ENCODE results near the gene C6orf120. TPM values are rescaled to one million over a fixed set of nuclear protein-coding genes. Genes with fewer than 3 reads are reported as not detected.

Gene C6orf120
- polyA plus RNA-seq (ENCODE audit: insufficient read length) = 27.2 TPM

GRCh38 chr6:169701954-169702839 is at the start of gene C6orf120, which contains the start of gene WDR27:
Gene C6orf120 (plus strand): TSS chr6:169702126. CDS start chr6:169702460, 334 bp downstream.
Gene WDR27 (minus strand): TSS chr6:169702029. CDS start chr6:169689005, 13,024 bp downstream.
- DNase-seq (ENCODE audit: low read depth) = peak; percentile 90

DNA sequence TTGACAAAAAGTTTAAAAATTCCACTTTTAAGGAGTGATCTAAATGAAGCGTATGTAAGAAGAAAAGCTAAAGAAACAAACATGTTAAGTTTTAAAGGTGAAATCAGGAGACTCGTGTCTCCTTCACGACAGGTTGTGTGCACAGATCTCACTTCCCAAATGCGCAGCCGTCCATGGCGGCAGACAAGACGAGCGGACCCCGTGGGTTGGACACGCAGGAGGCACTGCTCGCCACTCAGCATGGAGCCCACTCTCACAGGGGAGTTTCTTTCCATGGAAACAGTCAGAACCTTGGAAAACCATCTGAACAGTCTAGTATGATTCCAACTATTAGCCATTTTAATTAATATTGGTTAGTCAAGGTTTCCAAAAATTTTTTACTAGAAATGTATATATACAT is 49.0 kb upstream of the C6orf120 start:
- no peak for DNase-seq (ENCODE audit: low read depth)

DNA sequence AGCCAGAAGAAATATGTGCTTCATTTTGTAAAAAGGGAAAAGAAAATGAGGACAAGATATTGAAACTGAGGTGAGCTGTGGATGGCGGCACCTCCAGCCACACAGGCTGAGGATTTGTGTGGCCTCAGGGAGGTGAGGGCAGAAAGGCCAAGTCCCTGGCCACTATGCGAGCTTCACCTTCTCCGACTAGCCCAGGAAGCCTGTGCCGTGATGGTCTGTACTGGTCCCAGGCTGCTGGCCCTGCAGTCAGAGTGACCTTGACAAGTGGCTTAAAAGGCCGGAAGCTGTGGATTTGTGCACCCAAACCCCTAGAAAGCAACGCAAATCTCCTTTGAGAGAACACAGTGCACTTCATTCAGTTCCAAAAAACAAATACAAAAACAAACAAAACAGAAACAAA is 48.2 kb upstream of the C6orf120 start:
- no peak for DNase-seq (ENCODE audit: low read depth)

DNA sequence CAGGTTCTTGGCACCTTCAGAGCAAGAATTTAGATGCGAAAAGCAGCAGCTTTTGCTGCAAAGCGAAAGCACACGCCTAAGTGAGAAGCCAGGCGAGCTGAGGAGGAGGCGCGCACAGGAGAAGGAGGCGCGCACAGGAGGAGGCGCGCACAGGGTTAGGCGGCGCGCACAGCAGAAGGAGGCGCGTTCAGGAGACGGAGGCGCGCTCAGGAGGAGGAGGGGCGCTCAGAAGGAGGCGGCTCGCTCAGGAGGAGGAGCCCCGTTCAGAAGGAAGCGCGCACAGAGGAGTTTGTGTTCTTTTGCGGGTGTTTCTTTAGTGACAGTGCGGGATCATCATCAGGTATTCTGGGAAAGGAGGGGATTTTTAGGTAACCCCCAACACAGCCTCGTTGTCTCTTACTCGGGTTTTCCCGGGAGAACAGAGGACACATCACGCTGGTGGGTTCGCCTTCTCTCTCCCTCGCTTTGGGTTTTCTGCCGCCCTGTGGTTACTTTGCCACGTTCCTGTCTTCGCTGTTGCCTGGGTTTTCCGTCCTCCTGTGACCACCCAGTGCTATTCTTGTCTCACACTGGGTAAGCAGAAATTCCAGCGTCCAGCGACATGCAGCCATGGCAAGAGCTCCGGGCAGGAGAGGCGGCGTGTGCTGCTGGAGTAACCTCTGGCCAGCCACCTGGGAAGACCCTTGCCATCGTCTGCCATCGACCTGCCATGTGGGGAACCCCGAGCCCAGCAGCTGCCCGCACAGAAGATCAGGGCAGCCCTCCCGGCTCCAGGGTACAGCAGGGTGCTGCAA is 47.1 kb upstream of the C6orf120 start:
- peak; percentile 29 for DNase-seq (ENCODE audit: low read depth)

GRCh38 chr6:169656546-169657283 is 45.2 kb upstream of the C6orf120 start:
- DNase-seq (ENCODE audit: low read depth) = no peak

DNA sequence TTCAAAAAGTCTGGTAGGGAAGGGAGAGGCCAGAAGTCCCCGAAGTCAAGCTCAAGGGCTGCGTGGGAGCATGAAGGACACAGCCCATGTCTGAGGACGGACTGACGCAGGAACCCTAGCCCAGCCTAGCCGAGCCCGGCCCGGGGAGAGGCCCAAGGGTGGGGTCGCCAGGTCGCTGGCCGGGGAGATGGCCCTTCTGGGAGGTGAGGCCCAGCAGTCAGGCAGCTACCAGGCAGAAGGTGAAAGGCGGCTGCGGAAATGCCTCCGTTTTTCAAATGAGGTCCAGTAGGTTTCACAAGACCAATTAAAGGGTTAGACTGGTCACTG is 44.7 kb upstream of the C6orf120 start:
- DNase-seq (ENCODE audit: low read depth) = no peak

- no peak for DNase-seq (ENCODE audit: low read depth)
These were observed 41.9 kb upstream of the C6orf120 start for GRCh38 chr6:169659820-169660610.

DNA sequence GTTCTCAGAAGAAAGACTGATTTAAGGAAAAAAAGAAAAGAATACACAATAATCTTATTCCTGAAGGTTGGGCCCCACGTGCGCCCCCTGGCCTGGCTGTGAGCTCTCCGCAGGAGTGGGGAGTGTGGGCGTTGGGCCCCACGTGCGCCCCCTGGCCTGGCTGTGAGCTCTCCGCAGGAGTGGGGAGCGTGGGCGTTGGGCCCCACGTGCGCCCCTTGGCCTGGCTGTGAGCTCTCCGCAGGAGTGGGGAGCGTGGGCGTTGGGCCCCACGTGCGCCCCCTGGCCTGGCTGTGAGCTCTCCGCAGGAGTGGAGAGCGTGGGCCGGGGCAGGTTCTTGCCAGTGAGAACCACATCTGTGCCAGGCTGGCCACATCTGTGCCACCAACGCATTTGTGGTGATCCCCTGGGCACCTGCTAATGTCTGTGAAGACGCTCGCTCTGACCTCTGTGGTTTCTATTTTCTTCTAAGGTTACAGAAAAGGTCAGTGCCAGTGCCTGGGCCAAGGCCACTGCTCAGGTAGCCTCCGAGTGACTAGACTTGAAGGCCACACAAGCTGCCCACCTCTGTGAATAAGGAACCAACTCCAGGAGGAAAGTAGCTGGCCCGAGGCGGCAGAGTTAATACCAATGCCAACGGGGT is 41.1 kb upstream of the C6orf120 start:
- DNase-seq (ENCODE audit: low read depth) = no peak

GRCh38 chr6:169661391-169661756 is 40.6 kb upstream of the C6orf120 start:
- DNase-seq (ENCODE audit: low read depth) = no peak

GRCh38 chr6:169663468-169663867 is 38.5 kb upstream of the C6orf120 start:
- no peak for DNase-seq (ENCODE audit: low read depth)

GRCh38 chr6:169664227-169664626 is 37.7 kb upstream of the C6orf120 start:
- no peak for DNase-seq (ENCODE audit: low read depth)

DNA sequence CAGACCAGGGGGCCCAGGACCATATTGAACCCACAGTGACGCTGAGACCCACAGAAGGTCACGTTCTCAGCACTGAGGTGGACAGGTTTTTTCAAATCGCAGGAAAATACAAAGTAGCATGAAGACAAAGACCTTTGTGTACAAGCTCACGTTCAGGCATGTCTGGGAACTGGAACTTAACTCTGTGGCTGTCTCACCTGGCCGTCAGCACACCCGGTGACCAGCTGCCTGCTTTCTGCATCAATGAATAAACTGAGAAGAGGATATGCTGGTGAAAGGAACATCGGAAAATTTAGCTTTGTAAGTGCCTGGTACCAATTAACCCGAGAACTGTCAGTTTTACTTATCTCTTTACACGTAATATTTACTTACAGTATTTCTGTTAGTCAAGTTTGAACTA is 36.6 kb upstream of the C6orf120 start:
- no peak for DNase-seq (ENCODE audit: low read depth)

DNA sequence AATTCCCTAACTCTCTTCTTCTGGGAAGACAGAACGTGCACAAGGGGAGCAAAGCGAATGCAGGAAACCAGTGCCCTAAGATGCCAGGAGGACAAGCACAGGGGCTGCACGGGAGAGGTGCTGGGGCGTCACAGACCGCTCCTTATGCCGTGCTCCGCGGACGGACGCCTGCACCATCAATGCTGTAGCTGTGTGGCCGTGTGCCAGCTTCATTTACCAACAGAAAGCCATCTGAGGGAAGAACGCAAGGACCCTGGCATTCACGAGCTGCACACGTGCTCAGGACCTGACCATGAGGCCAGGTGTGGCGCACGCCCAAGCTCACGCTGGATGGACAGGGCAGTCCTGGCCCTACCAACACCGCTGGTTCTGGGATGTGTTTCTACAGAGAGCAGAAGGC is 35.5 kb upstream of the C6orf120 start:
- no peak for DNase-seq (ENCODE audit: low read depth)

- no peak for DNase-seq (ENCODE audit: low read depth)
These were observed 34.2 kb upstream of the C6orf120 start for GRCh38 chr6:169667716-169668115.

DNA sequence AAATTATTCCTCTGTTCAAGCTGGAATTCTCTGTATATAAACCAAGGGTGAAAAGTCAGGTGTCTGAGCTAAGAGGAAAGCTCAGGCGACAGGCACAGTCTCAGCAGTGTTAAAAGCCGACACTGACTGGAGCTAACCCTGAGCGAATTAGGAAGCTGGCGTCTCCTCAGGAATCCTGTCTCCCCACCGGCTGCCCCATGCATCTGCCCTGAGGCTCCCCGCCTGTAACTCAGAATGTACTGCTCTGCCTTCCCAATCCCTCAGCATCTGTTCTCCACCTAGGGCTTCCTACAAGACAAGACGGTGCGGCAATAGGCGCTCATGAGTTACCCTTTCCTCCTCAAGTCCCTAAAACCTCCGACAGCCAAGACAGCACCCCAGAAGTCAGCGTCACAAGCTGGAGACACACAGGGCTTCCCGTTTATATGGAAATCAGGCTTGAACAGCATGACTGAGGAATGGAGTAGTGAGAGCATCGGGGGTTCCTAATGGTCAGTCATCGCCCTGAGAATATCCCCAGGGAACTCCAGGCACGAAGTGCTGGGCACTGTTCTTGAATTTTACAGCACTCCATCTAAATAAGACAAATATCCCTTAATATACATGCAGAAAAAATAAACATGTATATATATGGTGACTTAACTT is 33.6 kb upstream of the C6orf120 start:
- no peak for DNase-seq (ENCODE audit: low read depth)

DNA sequence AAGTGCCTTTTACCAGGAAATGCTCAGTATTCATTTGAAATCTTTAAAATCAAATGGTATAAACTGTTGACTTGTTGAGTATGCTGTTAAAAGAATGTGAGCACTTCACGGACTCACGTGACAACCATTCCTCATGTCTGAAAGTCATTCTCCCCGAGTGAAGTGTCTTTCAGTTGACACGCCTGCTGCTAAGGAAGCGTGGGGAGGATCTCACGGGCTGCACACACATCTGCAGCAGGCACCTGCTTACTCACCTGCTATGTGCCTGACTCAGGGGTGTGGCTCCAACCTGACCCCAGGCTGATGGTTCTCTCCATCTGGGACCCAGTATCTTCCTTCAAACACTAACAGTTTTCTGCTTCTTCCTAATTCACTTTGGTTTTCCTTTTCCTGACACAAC is 32.8 kb upstream of the C6orf120 start:
- no peak for DNase-seq (ENCODE audit: low read depth)

DNA sequence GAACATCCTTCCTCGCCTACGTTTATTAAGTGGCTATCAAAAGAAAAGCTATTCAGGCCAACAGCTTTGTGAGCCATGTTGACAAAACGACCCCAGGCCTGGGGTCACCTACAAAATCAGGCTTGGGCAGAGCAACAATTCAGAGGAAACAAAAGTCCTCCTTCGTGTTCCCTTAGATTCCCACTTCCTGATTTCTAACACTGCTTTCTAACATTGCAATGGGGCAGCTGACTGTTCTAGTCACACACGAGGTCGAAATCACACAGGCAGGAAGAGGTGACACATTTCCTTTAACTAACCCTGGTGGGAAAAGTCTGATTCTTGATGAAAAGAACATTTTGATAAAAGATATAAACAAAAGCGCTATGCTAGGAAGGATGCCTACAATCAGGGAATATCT is 32.0 kb upstream of the C6orf120 start:
- DNase-seq (ENCODE audit: low read depth) = peak; percentile 5

GRCh38 chr6:169671563-169671962 is 30.4 kb upstream of the C6orf120 start:
- no peak for DNase-seq (ENCODE audit: low read depth)

- no peak for DNase-seq (ENCODE audit: low read depth)
These were observed 26.9 kb upstream of the C6orf120 start for GRCh38 chr6:169675011-169675410.

DNA sequence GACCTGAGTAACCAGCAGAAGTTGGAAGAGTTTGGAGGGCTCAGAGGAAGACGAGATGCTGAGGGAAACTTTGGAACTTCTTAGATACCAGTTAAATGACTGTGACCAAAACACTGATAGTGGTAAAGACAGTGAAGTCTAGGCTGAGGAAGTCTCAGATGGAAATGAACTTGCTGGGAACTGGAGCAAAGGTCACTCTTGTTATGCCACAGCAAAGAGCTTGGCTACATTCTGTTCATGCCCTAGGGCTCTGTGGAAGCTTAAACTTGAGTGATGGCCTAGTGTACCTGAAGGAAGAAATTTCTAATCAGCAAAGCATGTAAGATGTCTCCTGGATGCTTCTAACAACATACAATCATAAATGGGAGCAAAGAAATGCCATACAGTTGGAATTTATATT is 24.8 kb upstream of the C6orf120 start:
- no peak for DNase-seq (ENCODE audit: low read depth)

Data from forelimb muscle (tissue), 1 donor.